HUES48 (cell line): ENCODE results near the gene COA4.
"Not testable (repeated sequence)": the region's sequence is repeated elsewhere in the genome, so short reads cannot be mapped to it uniquely, and the experiment has no call there.

Experiments
- H3K27ac ChIP-seq: one replicate; pipeline ENCODE4 v1.7.0; 2013; ENCODE audit warnings: low read depth, low read length, inconsistent platforms
- H3K27me3 ChIP-seq: 2 replicates; pipeline ENCODE4 v1.6.1; 2013; ENCODE audit warnings: mild to moderate bottlenecking, low read length; ENCODE audit not compliant: control insufficient read depth, insufficient read depth
- H3K36me3 ChIP-seq: 2 replicates; pipeline ENCODE4 v1.6.1; 2013; ENCODE audit warnings: low read length; ENCODE audit not compliant: control insufficient read depth, insufficient read depth
- H3K4me1 ChIP-seq: 2 replicates; pipeline ENCODE4 v1.6.1; 2013; ENCODE audit warnings: mild to moderate bottlenecking, low read length; ENCODE audit not compliant: control insufficient read depth, insufficient read depth
- H3K4me3 ChIP-seq: 2 replicates; pipeline ENCODE4 v1.5.1; 2013; ENCODE audit warnings: mild to moderate bottlenecking, low read depth, low read length
- H3K9ac ChIP-seq: 2 replicates; pipeline ENCODE4 v1.6.1; 2013; ENCODE audit warnings: mild to moderate bottlenecking, low read depth, low read length, moderate library complexity
- H3K9me3 ChIP-seq: 2 replicates; pipeline ENCODE4 v1.6.1; 2013; ENCODE audit warnings: low read length; ENCODE audit not compliant: control insufficient read depth, insufficient read depth

The COA4 gene

DNA sequence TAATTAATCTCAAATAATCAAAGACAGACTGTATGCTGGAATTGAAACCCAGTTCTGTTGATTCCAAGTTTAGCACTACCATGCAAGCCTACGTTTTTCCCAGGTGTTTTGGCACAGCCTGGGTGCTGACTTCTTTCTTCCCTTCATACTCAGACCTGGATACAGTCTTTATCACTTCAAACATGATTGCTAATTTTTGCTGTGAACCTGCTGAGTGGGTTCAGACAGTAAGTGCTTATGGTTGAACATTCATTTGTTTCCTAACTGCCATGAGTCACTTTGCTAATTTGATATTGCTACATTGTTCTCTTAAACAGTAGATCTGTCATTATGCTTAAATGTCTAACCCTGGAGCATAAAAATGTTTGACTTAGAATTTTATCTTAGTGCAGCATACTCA lies 12.4 kb upstream of the COA4 start:
- H3K9me3 ChIP-seq = no peaks in the 10 kb centered on the region
- no peaks in the 10 kb centered on the region for H3K4me1 ChIP-seq
- H3K4me3 ChIP-seq = no peak overlapping the region
- no peak overlapping the region for H3K27ac ChIP-seq
- H3K36me3 ChIP-seq = peaks cover 34% of the 10 kb centered on the region
- H3K9ac ChIP-seq = no peak overlapping the region
- H3K27me3 ChIP-seq = no peaks in the 10 kb centered on the region

DNA sequence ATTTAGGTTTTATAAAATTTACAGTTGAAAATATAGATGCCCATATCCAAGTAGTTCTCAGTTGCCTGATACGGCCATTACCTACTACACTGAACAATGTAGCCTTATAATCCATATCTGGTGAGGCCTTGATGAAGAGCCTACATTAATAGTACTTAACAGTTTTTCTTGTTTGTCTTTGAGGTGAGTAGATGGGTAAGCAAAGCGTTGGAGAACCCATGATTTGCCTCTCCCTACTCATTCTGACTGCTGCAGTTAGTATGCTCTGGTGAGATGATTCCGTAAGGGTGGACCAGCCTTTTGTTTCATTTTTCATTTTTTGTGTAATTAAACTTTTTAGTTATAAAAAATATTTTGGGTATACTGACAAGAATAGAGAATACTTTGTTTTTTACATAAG lies 11.6 kb upstream of the COA4 start:
- H3K27me3 ChIP-seq = no peaks in the 10 kb centered on the region
- no peak overlapping the region for H3K4me3 ChIP-seq
- no peaks in the 10 kb centered on the region for H3K4me1 ChIP-seq
- no peaks in the 10 kb centered on the region for H3K9me3 ChIP-seq
- no peak overlapping the region for H3K9ac ChIP-seq
- peaks cover 36% of the 10 kb centered on the region for H3K36me3 ChIP-seq
- no peak overlapping the region for H3K27ac ChIP-seq

DNA sequence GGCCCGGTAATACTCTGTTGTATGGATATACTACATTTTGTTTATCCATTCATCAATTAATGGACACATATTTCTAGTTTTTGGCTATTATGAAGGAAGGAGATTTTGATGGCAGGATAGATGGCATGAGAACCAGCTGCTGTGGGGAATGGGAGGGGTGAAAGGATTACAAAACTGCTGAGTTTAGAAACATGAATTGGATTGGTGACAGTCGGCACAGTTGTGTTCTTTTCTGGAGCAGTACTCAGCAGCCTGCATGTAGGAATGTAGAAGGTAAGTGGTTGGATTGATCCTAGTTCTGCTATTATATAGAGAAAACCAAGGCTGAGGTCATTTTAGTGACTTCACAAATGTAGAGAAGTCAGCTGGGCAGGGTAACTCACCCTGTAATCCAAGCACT lies 7.2 kb upstream of the COA4 start:
- H3K4me1 ChIP-seq = no peaks in the 10 kb centered on the region
- H3K9me3 ChIP-seq = no peaks in the 10 kb centered on the region
- H3K27me3 ChIP-seq = no peaks in the 10 kb centered on the region
- no peak overlapping the region for H3K4me3 ChIP-seq
- H3K27ac ChIP-seq = no peak overlapping the region
- peaks cover 16% of the 10 kb centered on the region for H3K36me3 ChIP-seq
- no peak overlapping the region for H3K9ac ChIP-seq

DNA sequence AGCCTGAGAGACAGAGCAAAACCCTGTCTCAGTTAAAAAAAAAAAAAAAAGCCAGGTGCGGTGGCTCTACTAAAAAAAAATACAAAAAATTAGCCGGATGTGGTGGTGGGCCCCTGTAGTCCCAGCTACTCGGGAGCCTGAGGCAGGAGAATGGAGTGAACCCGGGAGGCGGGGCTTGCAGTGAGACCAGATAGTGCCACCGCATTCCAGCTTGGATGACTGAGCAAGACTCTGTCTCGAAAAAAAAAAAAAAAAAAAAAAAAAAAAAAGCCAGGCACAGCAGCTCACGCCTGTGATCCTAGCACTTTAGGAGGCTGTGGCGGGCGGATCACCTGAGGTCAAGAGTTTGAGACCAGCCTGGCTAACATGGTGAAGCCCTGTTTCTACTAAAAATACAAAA lies 3.8 kb upstream of the COA4 start:
- not testable (repeated sequence) for H3K27me3 ChIP-seq, H3K4me3 ChIP-seq, H3K36me3 ChIP-seq, H3K9ac ChIP-seq, H3K4me1 ChIP-seq, H3K9me3 ChIP-seq, H3K27ac ChIP-seq

DNA sequence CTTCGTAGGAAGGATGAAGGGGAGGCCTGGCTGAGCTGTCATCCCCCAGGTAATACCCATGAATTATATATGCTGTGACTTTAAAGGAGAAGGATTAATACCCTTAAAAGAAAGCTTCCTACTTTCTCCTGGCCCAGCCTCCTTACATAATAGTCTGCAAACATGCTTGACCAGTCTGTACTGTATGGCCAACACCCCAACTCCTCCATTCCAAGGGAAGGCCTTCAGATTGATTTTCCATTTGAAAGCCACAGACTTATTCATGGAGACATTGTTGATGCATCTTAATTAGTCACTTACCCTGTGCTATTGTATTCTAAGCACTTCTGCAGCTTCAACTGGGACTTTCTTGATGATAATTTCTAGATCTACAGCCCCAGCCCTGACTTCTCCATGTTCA lies 2.1 kb upstream of the COA4 start:
- Histone ChIP-seq H3K9me3 (no peaks in the 10 kb centered on the region), H3K4me1 (peaks cover 7% of the 10 kb centered on the region; the same call in 1 of the 2 replicates), H3K9ac (no peak overlapping the region), H3K27me3 (no peaks in the 10 kb centered on the region), H3K27ac (no peak overlapping the region), H3K36me3 (peaks cover 19% of the 10 kb centered on the region), H3K4me3 (no peak overlapping the region)

DNA sequence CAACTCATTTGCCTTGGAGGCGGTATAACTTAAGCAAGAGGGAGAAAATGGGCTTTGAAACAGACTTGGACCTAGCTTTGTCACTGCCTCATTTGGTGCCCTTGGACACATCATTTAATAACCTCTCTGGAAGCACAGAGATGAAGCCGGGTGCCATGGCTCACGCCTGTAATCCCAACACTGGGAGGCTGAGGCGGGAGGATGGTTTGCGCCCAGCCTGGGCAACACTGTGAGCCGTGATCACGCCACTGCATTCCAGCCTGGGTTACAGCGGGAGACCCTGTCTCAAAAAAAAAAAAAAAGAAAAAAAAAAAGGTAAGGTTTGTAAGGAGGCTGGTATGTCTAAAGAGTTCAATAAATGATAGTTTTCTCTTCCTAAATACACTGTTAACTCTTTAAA lies 806 bp downstream of the COA4 start:
- Histone ChIP-seq H3K27me3 (no peaks in the 10 kb centered on the region), H3K27ac (peak overlapping the region; percentile 97), H3K9ac (peak overlapping the region; percentile 97), H3K4me3 (peak overlapping the region; percentile 94), H3K36me3 (peaks cover 45% of the 10 kb centered on the region), H3K9me3 (no peaks in the 10 kb centered on the region), H3K4me1 (peaks cover 7% of the 10 kb centered on the region; the same call in 1 of the 2 replicates)

DNA sequence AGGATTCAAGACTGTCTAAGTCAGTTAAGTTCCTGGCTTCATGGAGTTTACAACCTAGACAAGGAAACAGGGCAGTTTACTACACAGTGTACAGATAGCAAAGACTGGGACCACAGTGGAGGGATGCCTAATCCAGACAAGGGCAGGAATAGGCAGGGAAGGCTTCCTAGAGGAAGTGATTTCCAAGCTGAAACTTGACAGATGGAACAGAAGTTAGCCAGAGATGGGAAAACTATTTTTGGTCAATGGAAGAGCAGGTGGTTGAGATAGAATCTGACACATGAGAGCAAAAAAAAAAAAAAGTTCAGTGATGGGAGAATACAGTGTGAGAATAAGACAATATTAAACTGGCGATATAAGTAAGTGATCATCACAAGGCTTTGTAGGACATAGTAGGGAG lies 1.3 kb downstream of the COA4 start:
- Histone ChIP-seq H3K27ac (no peak overlapping the region), H3K9ac (peak overlapping the region; percentile 97), H3K27me3 (no peaks in the 10 kb centered on the region), H3K4me3 (peak overlapping the region; percentile 94), H3K9me3 (no peaks in the 10 kb centered on the region), H3K4me1 (peaks cover 8% of the 10 kb centered on the region), H3K36me3 (peaks cover 47% of the 10 kb centered on the region)

DNA sequence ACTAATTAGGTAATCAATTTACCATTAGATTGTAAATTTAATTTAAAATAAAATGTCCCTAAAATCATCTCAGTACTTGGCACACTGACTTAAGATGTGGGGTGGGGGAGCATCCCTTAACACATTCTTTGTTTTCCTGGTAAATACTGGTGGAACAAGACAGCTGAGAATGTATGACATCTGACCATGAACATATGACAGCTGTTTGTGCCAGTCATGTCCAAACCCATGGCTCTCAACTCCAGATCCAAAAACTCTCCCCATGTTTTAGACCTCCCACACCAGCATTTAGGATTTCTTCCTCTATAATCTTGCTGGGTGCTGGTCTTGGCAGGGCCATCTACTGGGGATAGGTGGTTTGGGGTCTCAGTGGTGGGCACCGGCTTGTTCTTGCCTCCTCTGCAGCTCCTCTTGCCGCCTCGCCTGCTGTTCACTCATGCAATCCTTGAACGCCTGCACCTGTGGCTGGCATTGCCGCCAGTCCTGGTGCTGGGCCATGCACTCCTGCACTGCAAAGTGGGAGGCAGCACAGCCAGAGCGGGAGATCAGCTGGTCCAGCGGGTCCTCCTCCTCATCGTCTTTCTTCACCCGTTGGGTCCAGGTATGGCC lies 3.8 kb downstream of the COA4 start:
- Histone ChIP-seq H3K4me1 (peaks cover 17% of the 10 kb centered on the region), H3K27me3 (no peaks in the 10 kb centered on the region), H3K9me3 (no peaks in the 10 kb centered on the region), H3K4me3 (no peak overlapping the region), H3K9ac (no peak overlapping the region), H3K27ac (no peak overlapping the region), H3K36me3 (peaks cover 59% of the 10 kb centered on the region)

DNA sequence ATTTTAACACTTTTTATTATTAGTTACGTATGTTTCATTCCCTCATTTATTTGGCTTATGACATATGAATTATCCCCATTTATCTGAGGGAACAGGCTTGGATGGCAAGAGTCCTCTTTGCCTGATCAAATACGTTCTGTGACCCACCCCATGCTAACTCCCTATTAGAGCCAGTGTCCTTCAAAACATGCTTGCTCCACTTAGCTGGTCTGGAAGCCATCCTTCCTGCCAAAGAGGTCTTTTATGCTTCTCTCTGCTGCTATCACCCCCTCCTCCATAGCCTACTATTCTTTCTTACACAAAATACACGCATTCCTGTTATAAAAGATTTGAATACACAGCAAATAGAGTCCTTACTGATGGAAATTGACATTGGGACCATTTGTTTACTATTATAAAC lies 6.4 kb downstream of the COA4 start:
- peak overlapping the region; percentile 17 for H3K27ac ChIP-seq
- H3K4me1 ChIP-seq = peaks cover 12% of the 10 kb centered on the region
- H3K36me3 ChIP-seq = peaks cover 60% of the 10 kb centered on the region
- no peaks in the 10 kb centered on the region for H3K9me3 ChIP-seq
- no peak overlapping the region for H3K9ac ChIP-seq
- no peak overlapping the region for H3K4me3 ChIP-seq
- no peaks in the 10 kb centered on the region for H3K27me3 ChIP-seq

DNA sequence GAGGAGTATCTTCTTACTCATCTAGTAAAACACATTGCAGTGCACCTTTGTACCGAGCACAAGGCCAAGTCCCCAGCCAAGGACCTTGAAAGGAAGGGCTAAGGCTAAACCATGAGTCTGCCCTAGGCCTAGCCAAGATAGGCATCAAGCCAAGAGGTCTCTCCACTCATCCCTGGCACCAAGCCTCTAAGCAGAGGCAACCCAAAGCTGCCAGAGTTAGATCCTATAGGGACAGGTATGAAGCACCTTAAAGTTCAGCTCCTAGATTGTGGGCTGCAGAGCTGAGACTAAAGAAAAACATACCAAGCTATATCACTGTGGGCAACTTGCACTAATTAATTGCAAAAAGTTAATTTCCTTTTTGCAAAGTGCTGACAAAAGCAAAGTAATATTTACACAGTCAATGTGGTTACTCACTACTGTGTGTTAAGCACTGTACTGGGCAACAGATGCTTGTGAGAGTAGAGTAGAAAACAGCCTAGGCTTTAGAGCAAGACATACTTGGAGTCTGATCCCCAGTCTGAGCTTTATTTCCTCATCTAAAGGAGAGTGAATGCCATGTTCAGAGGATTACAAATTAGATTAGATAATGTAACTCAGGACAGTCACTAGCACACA lies 7.2 kb downstream of the COA4 start:
- no peak overlapping the region for H3K4me3 ChIP-seq
- peak overlapping the region; percentile 17 for H3K27ac ChIP-seq
- H3K27me3 ChIP-seq = no peaks in the 10 kb centered on the region
- H3K9ac ChIP-seq = no peak overlapping the region
- no peaks in the 10 kb centered on the region for H3K9me3 ChIP-seq
- H3K36me3 ChIP-seq = peaks cover 55% of the 10 kb centered on the region
- H3K4me1 ChIP-seq = peaks cover 10% of the 10 kb centered on the region

DNA sequence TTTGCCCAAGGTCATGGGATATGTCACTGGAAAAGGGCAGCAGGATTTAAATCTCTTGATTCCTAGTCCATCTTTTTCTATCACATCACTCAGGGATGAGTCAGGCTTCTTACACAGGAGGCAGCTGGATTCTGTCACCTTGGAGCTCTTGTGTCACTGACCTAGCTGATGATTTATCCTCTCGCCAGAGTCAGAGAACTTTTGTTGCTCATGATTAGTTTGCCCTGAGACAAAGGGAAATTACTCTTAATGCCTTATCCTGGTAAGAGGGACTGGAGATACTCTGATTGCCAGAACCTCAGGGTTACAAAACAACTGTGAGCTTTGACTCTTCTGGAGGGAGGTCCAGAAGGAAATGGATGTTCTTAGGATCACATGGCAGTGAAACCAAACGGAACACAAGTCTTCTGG lies 10.1 kb downstream of the COA4 start:
- Histone ChIP-seq H3K27me3 (no peaks in the 10 kb centered on the region), H3K4me1 (peaks cover 10% of the 10 kb centered on the region), H3K36me3 (peaks cover 33% of the 10 kb centered on the region), H3K9ac (no peak overlapping the region), H3K4me3 (no peak overlapping the region), H3K27ac (peak overlapping the region; percentile 46), H3K9me3 (no peaks in the 10 kb centered on the region)
